IMR-90 (cell line): ENCODE results near the gene CAPN2. TPM values are rescaled to one million over a fixed set of nuclear protein-coding genes. Genes with fewer than 3 reads are reported as not detected.
A peak's percentile ranks its signal among the peaks of the same experiment; 100 is the strongest.

ENCODE experiments used
- ATAC-seq: fragments of 200-7000 bp; cut with Tn5 transposase; 2 replicates; pipeline ENCODE4 v1.9.1; 2020; ENCODE audit warnings: low read depth, mild to moderate bottlenecking, moderate library complexity
- BruUV-seq: library from RNA; stranded (reverse); fragments of 400-500 nt; replicated peaks from 2 replicates; lab custom pipeline; 2021; lab: Mats Ljungman, UMichigan
- CTCF ChIA-PET: fragments of 300-600 bp; formaldehyde crosslinking; extraction: SDS; loops from one replicate; lab custom pipeline; 2021; ENCODE audit warnings: antibody characterized with exemption; lab: Yijun Ruan, JAX
- POLR2A ChIA-PET: fragments of 300-600 bp; sonication (Branson Sonifier 250); formaldehyde crosslinking; loops from one replicate; lab custom pipeline; 2022; ENCODE audit warnings: antibody characterized with exemption; ENCODE audit not compliant: unreplicated experiment; lab: Charles Lee
- DNase-seq: peaks from one replicate; pipeline ENCODE4 v3.0.0; 2013
- H2AFZ ChIP-seq: replicated peaks from 2 replicates; pipeline ENCODE3; 2013; ENCODE audit warnings: low read length, mild to moderate bottlenecking; ENCODE audit not compliant: poor library complexity
- H2AK5ac ChIP-seq: 2 replicates; pipeline ENCODE4 v1.6.1; 2013; ENCODE audit warnings: low read depth, low read length, inconsistent platforms
- H2AK9ac ChIP-seq: replicated peaks from 2 replicates; pipeline ENCODE3; 2013; ENCODE audit warnings: mild to moderate bottlenecking, low read depth, low read length, moderate library complexity; ENCODE audit not compliant: poor library complexity
- H2BK120ac ChIP-seq: 2 replicates; pipeline ENCODE4 v1.6.1; 2013; ENCODE audit warnings: low read depth, low read length, inconsistent platforms
- H2BK15ac ChIP-seq: 3 replicates; pipeline ENCODE4 v1.6.1; 2013; ENCODE audit warnings: low read depth, low read length, inconsistent platforms
- H2BK20ac ChIP-seq: 2 replicates; pipeline ENCODE4 v1.6.1; 2013; ENCODE audit warnings: low read depth, mild to moderate bottlenecking, inconsistent platforms, low read length, moderate library complexity
- H2BK5ac ChIP-seq: 2 replicates; pipeline ENCODE4 v1.6.1; 2013; ENCODE audit warnings: mild to moderate bottlenecking, low read depth, low read length, inconsistent platforms; ENCODE audit not compliant: poor library complexity, severe bottlenecking
- H3K14ac ChIP-seq: replicated peaks from 2 replicates; pipeline ENCODE4 v1.6.1; 2013; ENCODE audit warnings: low read depth, low read length, inconsistent platforms
- H3K18ac ChIP-seq: 2 replicates; pipeline ENCODE4 v1.6.1; 2013; ENCODE audit warnings: low read depth, low read length, control low read depth
- H3K23ac ChIP-seq: 2 replicates; pipeline ENCODE4 v1.6.1; 2013; ENCODE audit warnings: low read depth, low read length, inconsistent platforms
- H3K27ac ChIP-seq: 2 replicates; pipeline ENCODE4 v1.5.1; 2013; ENCODE audit warnings: mild to moderate bottlenecking, control low read depth, low read length; ENCODE audit not compliant: insufficient read depth
- H3K27me3 ChIP-seq: 2 replicates; pipeline ENCODE4 v1.6.1; 2013; ENCODE audit warnings: low read length; ENCODE audit not compliant: control insufficient read depth, insufficient read depth
- H3K36me3 ChIP-seq: 2 replicates; pipeline ENCODE4 v1.6.1; 2013; ENCODE audit warnings: low read length, mixed read lengths; ENCODE audit not compliant: control insufficient read depth, insufficient read depth
- H3K4ac ChIP-seq: 2 replicates; pipeline ENCODE4 v1.6.1; 2013; ENCODE audit warnings: low read depth, low read length, inconsistent platforms
- H3K4me1 ChIP-seq: 2 replicates; pipeline ENCODE4 v1.6.1; 2013; ENCODE audit warnings: low read length, mixed read lengths; ENCODE audit not compliant: control insufficient read depth, insufficient read depth
- H3K4me2 ChIP-seq: 2 replicates; pipeline ENCODE4 v1.6.1; 2013; ENCODE audit warnings: low read depth, mild to moderate bottlenecking, control low read depth, low read length, moderate library complexity
- H3K4me3 ChIP-seq: 2 replicates; pipeline ENCODE4 v1.5.1; 2013; ENCODE audit warnings: low read depth, mild to moderate bottlenecking, control low read depth, low read length, moderate library complexity; ENCODE audit not compliant: insufficient read depth
- H3K56ac ChIP-seq: 2 replicates; pipeline ENCODE4 v1.6.1; 2013; ENCODE audit warnings: low read length, inconsistent platforms; ENCODE audit not compliant: insufficient read depth; ENCODE audit errors: extremely low read depth
- H3K79me1 ChIP-seq, 2 experiments: 2 replicates each; pipeline ENCODE4 v1.6.1; 2013; ENCODE audit warnings: low read length in 2 of 2, inconsistent platforms in 1 of 2, low read depth in 1 of 2
- H3K9ac ChIP-seq: 2 replicates; pipeline ENCODE4 v1.6.1; 2013; ENCODE audit warnings: low read depth, low read length, control low read depth
- H3K9me1 ChIP-seq: 2 replicates; pipeline ENCODE4 v1.6.1; 2013; ENCODE audit warnings: low read length, inconsistent platforms; ENCODE audit not compliant: insufficient read depth
- H3K9me3 ChIP-seq: 2 replicates; pipeline ENCODE4 v1.6.1; 2013; ENCODE audit warnings: low read length; ENCODE audit not compliant: control insufficient read depth, insufficient read depth
- H4K20me1 ChIP-seq: 2 replicates; pipeline ENCODE4 v1.6.1; 2013; ENCODE audit warnings: low read length, inconsistent platforms; ENCODE audit not compliant: insufficient read depth
- H4K5ac ChIP-seq: 2 replicates; pipeline ENCODE4 v1.6.1; 2013; ENCODE audit warnings: mild to moderate bottlenecking, low read depth, low read length, control low read depth
- H4K8ac ChIP-seq, 2 experiments: 2 replicates each; pipeline ENCODE4 v1.6.1; 2013; ENCODE audit warnings: low read depth in 2 of 2, low read length in 2 of 2, control low read depth in 1 of 2, inconsistent platforms in 1 of 2
- H4K91ac ChIP-seq: 2 replicates; pipeline ENCODE4 v1.6.1; 2013; ENCODE audit warnings: low read depth, low read length, inconsistent platforms; ENCODE audit not compliant: insufficient read depth
- CEBPB ChIP-seq: IDR thresholded peaks from 2 replicates; pipeline ENCODE4 v1.6.1; 2012; ENCODE audit warnings: low read depth, low read length, improper control_type of control experiment
- CHD1 ChIP-seq: IDR thresholded peaks from 2 replicates; pipeline ENCODE4 v1.6.1; 2012; ENCODE audit warnings: low read depth, low read length, improper control_type of control experiment
- FOS ChIP-seq: fragments of 150-350 bp; IDR thresholded peaks from 2 replicates; pipeline ENCODE4 v1.6.1; 2016; ENCODE audit warnings: low read depth, low read length
- MAFK ChIP-seq: IDR thresholded peaks from 2 replicates; pipeline ENCODE4 v1.6.1; 2012; ENCODE audit warnings: low read depth, low read length, improper control_type of control experiment
- MAZ ChIP-seq: IDR thresholded peaks from 2 replicates; pipeline ENCODE4 v1.6.1; 2012; ENCODE audit warnings: low read depth, mild to moderate bottlenecking, low read length, improper control_type of control experiment, moderate library complexity, borderline replicate concordance
- NFE2L2 ChIP-seq: fragments of 150-350 bp; IDR thresholded peaks from 2 replicates; pipeline ENCODE4 v1.6.1; 2016; ENCODE audit warnings: low read depth, mild to moderate bottlenecking, low read length
- RAD21 ChIP-seq: IDR thresholded peaks from 2 replicates; pipeline ENCODE4 v1.6.1; 2012; ENCODE audit warnings: low read length, improper control_type of control experiment
- RCOR1 ChIP-seq: IDR thresholded peaks from 2 replicates; pipeline ENCODE4 v1.6.1; 2012; ENCODE audit warnings: mild to moderate bottlenecking, low read length, improper control_type of control experiment; ENCODE audit not compliant: insufficient replicate concordance
- SMC3 ChIP-seq: fragments of 150-350 bp; IDR thresholded peaks from 2 replicates; pipeline ENCODE4 v1.6.1; 2016; ENCODE audit warnings: low read depth, mild to moderate bottlenecking, antibody characterized with exemption, low read length, moderate library complexity
- WGBS, 2 experiments: methylation state at CpG; one replicate each; pipeline versions ENCODE4 v1.1.5 to v1.1.7; 2013; ENCODE audit warnings: missing lambda C conversion rate in 2 of 2; ENCODE audit not compliant: insufficient read length in 1 of 2; ENCODE audit errors: extremely low coverage in 2 of 2; 5-methylcytosine and 5-hydroxymethylcytosine counted together
- dilution Hi-C: fragments of 300-500 bp; cut with HindIII; formaldehyde crosslinking; loops from one replicate; pipeline ENCODE4 v1.14.3; 2018; ENCODE audit warnings: low sequenced_read_pairs; ENCODE audit not compliant: unreplicated experiment
- in situ Hi-C: fragments of 300-500 bp; cut with MboI; formaldehyde crosslinking; loops from 3 replicates; pipeline ENCODE4 v1.14.3; 2019; ENCODE audit warnings: low sequenced_read_pairs, inconsistent platforms, mixed read lengths
- intact Hi-C: fragments of 100-400 bp; cut with micrococcal nuclease; formaldehyde crosslinking; loops from 2 replicates; pipeline ENCODE4 v1.10.0; 2022
- polyA plus RNA-seq, 3 experiments: library from polyadenylated mRNA; depleted of rRNA; stranded (reverse); fragments of >200 nt; gene quantifications; 2 replicates each; pipeline ENCODE4 v1.2.3, GENCODE V29; 2012; ENCODE audit warnings: low replicate concordance in 1 of 3
- total RNA-seq: library from RNA; depleted of rRNA; stranded (reverse); fragments of >200 nt; gene quantifications from 2 replicates; pipeline ENCODE4 v1.2.3, GENCODE V29; 2012
- TF ChIP-seq, protein P1 (sequence below): fragments of 150-350 bp; IDR thresholded peaks from 2 replicates; pipeline ENCODE4 v1.6.1; 2016; ENCODE audit warnings: low read depth, mild to moderate bottlenecking, low read length, moderate library complexity, borderline replicate concordance
- TF ChIP-seq, protein P2 (sequence below): conservative IDR thresholded peaks from 2 replicates; pipeline ENCODE4 v1.5.1; 2012; ENCODE audit warnings: mild to moderate bottlenecking, low read depth, low read length, improper control_type of control experiment

CAPN2 gene
- total and polyA plus RNA-seq, 2 of the 4 experiments (the other 2 are of a cell fraction) = 339 to 430 TPM

DNA sequence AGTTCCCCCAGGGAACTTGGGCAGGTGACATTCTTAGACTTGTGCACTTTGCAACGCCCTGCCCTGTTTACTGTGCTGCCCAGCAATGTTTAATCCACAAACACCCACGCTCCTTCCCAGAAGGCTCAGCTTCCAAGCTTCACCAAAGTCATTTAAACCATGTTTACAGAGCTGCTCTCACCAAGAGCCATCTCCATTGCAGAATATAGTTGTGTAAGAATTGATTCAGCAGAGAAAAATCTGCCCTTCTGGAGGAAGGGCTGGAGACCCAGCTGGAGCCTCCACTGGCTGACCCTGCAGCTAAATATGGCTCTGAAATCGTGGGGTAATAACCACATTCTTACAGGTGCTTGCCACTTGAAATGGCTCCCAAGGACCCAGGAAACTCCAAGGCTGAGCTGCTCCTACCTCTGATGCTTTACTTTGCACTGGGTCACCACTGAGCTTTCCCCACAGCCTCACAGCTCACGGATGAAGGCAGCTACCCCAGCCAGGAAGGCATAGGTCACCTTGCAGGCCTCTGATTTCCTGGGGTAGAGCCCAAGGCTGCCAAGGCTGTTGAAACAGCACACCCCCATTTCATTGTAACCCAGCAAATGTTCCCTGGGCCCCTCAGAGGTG is 8.7 kb downstream of the CAPN2 start (continued):
- TF ChIP-seq RAD21 (peak; percentile 18; the same call in 1 of the 2 replicates), CHD1 (no peak)

DNA sequence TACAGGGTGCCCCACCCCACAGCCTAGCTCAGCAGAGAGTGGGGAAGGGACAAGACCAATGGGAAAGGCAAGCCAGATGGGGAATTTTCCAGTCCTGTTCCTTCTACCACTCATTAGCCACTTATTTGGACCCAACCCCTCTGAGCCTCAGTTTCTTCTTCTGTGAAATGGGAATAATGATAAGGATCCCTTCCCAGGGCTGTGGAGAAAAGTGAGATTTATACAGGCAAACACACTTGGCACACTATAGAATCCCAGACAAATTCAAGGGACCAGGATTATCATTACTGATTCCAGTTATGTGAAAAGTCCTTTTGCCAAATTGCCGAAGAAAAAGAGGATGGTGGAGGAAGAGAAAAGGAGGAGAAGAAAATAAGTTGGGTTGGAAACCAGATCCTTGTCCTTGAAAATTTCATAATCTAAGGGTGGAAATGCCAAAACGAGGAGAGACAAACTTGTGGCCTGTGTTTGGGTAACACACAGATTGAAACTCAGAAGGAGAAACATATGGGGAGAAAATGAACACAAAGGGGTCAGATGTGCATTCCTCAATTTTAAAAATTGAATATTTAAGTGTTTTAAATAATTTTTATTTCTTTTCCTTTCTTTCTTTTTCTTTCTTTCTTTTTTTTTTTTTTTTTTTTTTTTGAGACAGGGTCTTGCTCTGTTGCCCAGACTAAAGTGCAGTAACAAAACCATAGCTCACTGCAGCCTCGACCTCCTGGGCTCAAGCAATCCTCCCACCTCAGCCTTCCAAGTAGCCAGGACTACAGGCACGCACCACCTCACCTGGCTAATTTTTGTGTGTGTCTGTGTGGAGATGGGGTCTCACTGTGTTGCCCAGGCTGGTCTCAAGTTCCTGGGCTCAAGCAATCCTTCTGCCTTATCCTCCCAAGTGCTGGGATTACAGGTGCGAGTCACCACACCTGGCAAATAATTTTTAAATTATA is 9.6 kb downstream of the CAPN2 start:
- ChIA-PET CTCF (no interaction called here), POLR2A (interaction anchor here (0.7 to 1.0 kb wide), 2 partner anchors 10 to 21 kb away, joined by 3 read pairs; no protein-coding TSS in a partner anchor)
- Histone ChIP-seq H2AFZ (no peak overlapping the region), H2BK20ac (peak overlapping the region; percentile 64), H4K91ac (peak overlapping the region; percentile 44), H3K14ac (peak overlapping the region; percentile 54), H4K20me1 (peaks cover 67% of the 10 kb centered on the region), H4K8ac (peak overlapping the region; percentile 0 to 68; a peak in 3 of 4 replicates), H3K4ac (peak overlapping the region; percentile 68), H2AK9ac (peak overlapping the region; percentile 14), H3K27ac (peak overlapping the region; percentile 69), H3K4me2 (no peak overlapping the region), H3K23ac (peak overlapping the region; percentile 57; the same call in 1 of the 2 replicates), H3K9ac (no peak overlapping the region), H2BK15ac (peak overlapping the region; percentile 22; the same call in 1 of the 3 replicates), H3K9me1 (peaks cover 30% of the 10 kb centered on the region), H3K4me1 (peaks cover 48% of the 10 kb centered on the region), H3K9me3 (no peaks in the 10 kb centered on the region), H4K5ac (peak overlapping the region; percentile 0; the same call in 1 of the 2 replicates), H3K27me3 (no peaks in the 10 kb centered on the region), H2AK5ac (peak overlapping the region; percentile 83), H3K4me3 (no peak overlapping the region), H2BK5ac (peak overlapping the region; percentile 75), H3K56ac (no peak overlapping the region), H3K79me1 (peaks cover 31 to 77% of the 10 kb centered on the region in 2 experiments), H3K18ac (peak overlapping the region; percentile 14), H3K36me3 (peaks cover 44% of the 10 kb centered on the region), H2BK120ac (peak overlapping the region; percentile 43)
- ATAC-seq (no peak), DNase-seq (no peak)
- dilution Hi-C loops = no loop called here
- WGBS, 2 experiments = no CpG with 5 or more reads among the region's 5 CpGs
- in situ Hi-C loops = no loop called here
- intact Hi-C loops = loop anchor here (1.0 to 2.0 kb wide), 2 partner anchors 9 to 21 kb away; no protein-coding TSS in a partner anchor
- BruUV-seq = no TSS peak
- TF ChIP-seq, protein P1, sequence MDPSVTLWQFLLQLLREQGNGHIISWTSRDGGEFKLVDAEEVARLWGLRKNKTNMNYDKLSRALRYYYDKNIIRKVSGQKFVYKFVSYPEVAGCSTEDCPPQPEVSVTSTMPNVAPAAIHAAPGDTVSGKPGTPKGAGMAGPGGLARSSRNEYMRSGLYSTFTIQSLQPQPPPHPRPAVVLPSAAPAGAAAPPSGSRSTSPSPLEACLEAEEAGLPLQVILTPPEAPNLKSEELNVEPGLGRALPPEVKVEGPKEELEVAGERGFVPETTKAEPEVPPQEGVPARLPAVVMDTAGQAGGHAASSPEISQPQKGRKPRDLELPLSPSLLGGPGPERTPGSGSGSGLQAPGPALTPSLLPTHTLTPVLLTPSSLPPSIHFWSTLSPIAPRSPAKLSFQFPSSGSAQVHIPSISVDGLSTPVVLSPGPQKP = no peak
- TF ChIP-seq RCOR1 = no peak
- TF ChIP-seq, protein P2, sequence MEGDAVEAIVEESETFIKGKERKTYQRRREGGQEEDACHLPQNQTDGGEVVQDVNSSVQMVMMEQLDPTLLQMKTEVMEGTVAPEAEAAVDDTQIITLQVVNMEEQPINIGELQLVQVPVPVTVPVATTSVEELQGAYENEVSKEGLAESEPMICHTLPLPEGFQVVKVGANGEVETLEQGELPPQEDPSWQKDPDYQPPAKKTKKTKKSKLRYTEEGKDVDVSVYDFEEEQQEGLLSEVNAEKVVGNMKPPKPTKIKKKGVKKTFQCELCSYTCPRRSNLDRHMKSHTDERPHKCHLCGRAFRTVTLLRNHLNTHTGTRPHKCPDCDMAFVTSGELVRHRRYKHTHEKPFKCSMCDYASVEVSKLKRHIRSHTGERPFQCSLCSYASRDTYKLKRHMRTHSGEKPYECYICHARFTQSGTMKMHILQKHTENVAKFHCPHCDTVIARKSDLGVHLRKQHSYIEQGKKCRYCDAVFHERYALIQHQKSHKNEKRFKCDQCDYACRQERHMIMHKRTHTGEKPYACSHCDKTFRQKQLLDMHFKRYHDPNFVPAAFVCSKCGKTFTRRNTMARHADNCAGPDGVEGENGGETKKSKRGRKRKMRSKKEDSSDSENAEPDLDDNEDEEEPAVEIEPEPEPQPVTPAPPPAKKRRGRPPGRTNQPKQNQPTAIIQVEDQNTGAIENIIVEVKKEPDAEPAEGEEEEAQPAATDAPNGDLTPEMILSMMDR = no peak
- no peak for TF ChIP-seq CEBPB
- TF ChIP-seq FOS = no peak
- no peak for TF ChIP-seq SMC3
- TF ChIP-seq MAZ = no peak
- TF ChIP-seq NFE2L2 = no peak
- TF ChIP-seq MAFK = no peak
- TF ChIP-seq CHD1 = no peak
